Smooth muscle cell (in vitro differentiated cells): ENCODE measurements around the gene GALNTL6. TPM values are rescaled to one million over a fixed set of nuclear protein-coding genes. Genes with fewer than 3 reads are reported as not detected.

Source experiments
- DNase-seq: peaks from one replicate; lab custom pipeline; 2025; ENCODE audit not compliant: unreplicated experiment; lab: John Stamatoyannopoulos, UW
- H2AFZ ChIP-seq: fragments of 200-600 bp; sonication (generic); 2 replicates; pipeline ENCODE4 v1.6.0; 2016; ENCODE audit warnings: antibody characterized with exemption, low read depth, mild to moderate bottlenecking
- H3F3A ChIP-seq: fragments of 200-600 bp; sonication (generic); 2 replicates; pipeline ENCODE4 v1.6.0; 2017; ENCODE audit warnings: antibody characterized with exemption, low read depth
- H3K27ac ChIP-seq: fragments of 200-600 bp; sonication (generic); 2 replicates; pipeline ENCODE4 v1.5.1; 2016; ENCODE audit warnings: low read depth, mild to moderate bottlenecking
- H3K27me3 ChIP-seq: fragments of 200-600 bp; sonication (generic); 2 replicates; pipeline ENCODE4 v1.6.1; 2016; ENCODE audit warnings: low read depth, mild to moderate bottlenecking
- H3K36me3 ChIP-seq: fragments of 200-600 bp; sonication (generic); 2 replicates; pipeline ENCODE4 v1.5.1; 2016; ENCODE audit warnings: low read depth
- H3K4me1 ChIP-seq: fragments of 200-600 bp; sonication (generic); 2 replicates; pipeline ENCODE4 v1.5.1; 2016; ENCODE audit warnings: low read depth
- H3K4me2 ChIP-seq: fragments of 200-600 bp; sonication (generic); 2 replicates; pipeline ENCODE4 v1.6.0; 2016; ENCODE audit warnings: mild to moderate bottlenecking
- H3K4me3 ChIP-seq: fragments of 200-600 bp; sonication (generic); 2 replicates; pipeline ENCODE4 v1.5.1; 2016; ENCODE audit warnings: mild to moderate bottlenecking
- H3K79me2 ChIP-seq: fragments of 200-600 bp; sonication (generic); 2 replicates; pipeline ENCODE4 v1.6.0; 2016; ENCODE audit warnings: low read depth, mild to moderate bottlenecking
- H3K9ac ChIP-seq: fragments of 200-600 bp; sonication (generic); 2 replicates; pipeline ENCODE4 v1.6.0; 2016; ENCODE audit warnings: low read depth
- H3K9me3 ChIP-seq: fragments of 200-600 bp; sonication (generic); replicated peaks from 2 replicates; pipeline ENCODE4 v1.5.1; 2016; ENCODE audit warnings: low read depth
- H4K20me1 ChIP-seq: fragments of 200-600 bp; sonication (generic); 2 replicates; pipeline ENCODE4 v1.6.0; 2016; ENCODE audit warnings: low read depth
- WGBS: methylation state at CpG from one replicate; pipeline ENCODE4 v1.1.7; 2016; ENCODE audit warnings: low lambda C conversion rate; 5-methylcytosine and 5-hydroxymethylcytosine counted together
- polyA plus RNA-seq: library from polyadenylated mRNA; unstranded; fragments of >200 nt; fragmentation: Nextera tagmentation; extraction: Ambion mirVana; gene quantifications from 2 replicates; pipeline ENCODE4 v1.2.1, GENCODE V29; 2016
- total RNA-seq: library from RNA; depleted of rRNA; stranded (reverse); fragments of >200 nt; gene quantifications from 2 replicates; pipeline ENCODE4 v1.2.3, GENCODE V29; 2014
- TF ChIP-seq, protein P1 (sequence below): fragments of 200-600 bp; sonication (generic); IDR thresholded peaks from 2 replicates; pipeline ENCODE4 v1.5.1; 2017; ENCODE audit warnings: borderline replicate concordance, mild to moderate bottlenecking, antibody characterized with exemption; ENCODE audit not compliant: insufficient read depth, poor library complexity, severe bottlenecking

GALNTL6 gene
- total and polyA plus RNA-seq, 2 experiments from 2014 or later: 0.18 to 1.3 TPM

DNA sequence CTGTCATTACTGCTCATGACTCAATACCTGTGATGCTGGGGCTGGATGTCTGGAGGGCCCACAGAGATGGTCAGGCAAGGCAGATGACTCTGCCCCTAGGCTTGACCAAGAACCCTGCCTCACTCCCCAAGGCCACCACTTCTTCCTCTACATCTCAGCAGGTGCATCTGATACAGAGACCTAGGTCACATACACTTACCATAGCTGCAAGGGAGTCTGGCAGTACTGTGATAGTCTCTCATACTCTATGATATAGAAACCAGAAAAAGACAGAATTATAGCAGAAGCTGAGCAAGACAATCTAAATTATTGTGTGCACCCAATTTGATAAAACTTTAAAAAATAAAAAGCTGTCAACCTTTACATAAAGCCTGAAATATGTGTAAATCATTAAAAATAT, 878.3 kb downstream of the GALNTL6 start:
- H3K4me1 ChIP-seq: no peaks in the 10 kb centered on the region
- no peaks in the 10 kb centered on the region for H3K36me3 ChIP-seq
- H3K4me3 ChIP-seq: no peak overlapping the region
- no peaks in the 10 kb centered on the region for H3F3A ChIP-seq
- no peak overlapping the region for H3K4me2 ChIP-seq
- H3K27ac ChIP-seq: no peak overlapping the region
- no peaks in the 10 kb centered on the region for H3K27me3 ChIP-seq
- no peaks in the 10 kb centered on the region for H4K20me1 ChIP-seq
- no peak overlapping the region for H3K9ac ChIP-seq
- DNase-seq: no peak
- TF ChIP-seq, protein P1, sequence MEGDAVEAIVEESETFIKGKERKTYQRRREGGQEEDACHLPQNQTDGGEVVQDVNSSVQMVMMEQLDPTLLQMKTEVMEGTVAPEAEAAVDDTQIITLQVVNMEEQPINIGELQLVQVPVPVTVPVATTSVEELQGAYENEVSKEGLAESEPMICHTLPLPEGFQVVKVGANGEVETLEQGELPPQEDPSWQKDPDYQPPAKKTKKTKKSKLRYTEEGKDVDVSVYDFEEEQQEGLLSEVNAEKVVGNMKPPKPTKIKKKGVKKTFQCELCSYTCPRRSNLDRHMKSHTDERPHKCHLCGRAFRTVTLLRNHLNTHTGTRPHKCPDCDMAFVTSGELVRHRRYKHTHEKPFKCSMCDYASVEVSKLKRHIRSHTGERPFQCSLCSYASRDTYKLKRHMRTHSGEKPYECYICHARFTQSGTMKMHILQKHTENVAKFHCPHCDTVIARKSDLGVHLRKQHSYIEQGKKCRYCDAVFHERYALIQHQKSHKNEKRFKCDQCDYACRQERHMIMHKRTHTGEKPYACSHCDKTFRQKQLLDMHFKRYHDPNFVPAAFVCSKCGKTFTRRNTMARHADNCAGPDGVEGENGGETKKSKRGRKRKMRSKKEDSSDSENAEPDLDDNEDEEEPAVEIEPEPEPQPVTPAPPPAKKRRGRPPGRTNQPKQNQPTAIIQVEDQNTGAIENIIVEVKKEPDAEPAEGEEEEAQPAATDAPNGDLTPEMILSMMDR: no peak
- H2AFZ ChIP-seq: no peak overlapping the region
- H3K79me2 ChIP-seq: no peaks in the 10 kb centered on the region
- H3K9me3 ChIP-seq: no peaks in the 10 kb centered on the region

DNA sequence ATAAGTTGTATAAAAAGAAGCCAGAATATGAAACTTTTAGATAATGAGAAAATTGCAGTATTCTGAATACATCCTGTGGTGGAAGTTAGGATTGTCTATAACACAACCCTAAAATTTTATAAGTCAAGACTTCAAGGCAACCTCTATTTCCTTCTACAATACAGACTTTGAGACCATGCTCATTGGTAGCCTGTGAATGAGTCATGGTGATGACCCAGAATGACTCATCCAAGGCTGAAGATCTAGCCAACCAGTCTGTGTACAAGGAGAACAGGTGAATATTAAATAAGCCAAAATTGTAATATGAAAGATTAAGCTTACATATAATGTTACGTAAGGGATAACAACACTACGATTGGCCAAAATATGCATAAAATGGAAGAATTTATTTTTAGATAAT, 879.5 kb downstream of the GALNTL6 start:
- no peaks in the 10 kb centered on the region for H3K36me3 ChIP-seq
- no peak for DNase-seq
- no peak overlapping the region for H3K9ac ChIP-seq
- 72% methylated on average over 2 of the region's 2 CpGs for WGBS
- no peaks in the 10 kb centered on the region for H3K4me1 ChIP-seq
- H3K79me2 ChIP-seq: no peaks in the 10 kb centered on the region
- H2AFZ ChIP-seq: no peak overlapping the region
- no peaks in the 10 kb centered on the region for H3F3A ChIP-seq
- H3K27ac ChIP-seq: no peak overlapping the region
- TF ChIP-seq, protein P1: no peak
- H3K4me2 ChIP-seq: no peak overlapping the region
- no peaks in the 10 kb centered on the region for H3K27me3 ChIP-seq
- H3K4me3 ChIP-seq: no peak overlapping the region
- no peaks in the 10 kb centered on the region for H3K9me3 ChIP-seq
- no peaks in the 10 kb centered on the region for H4K20me1 ChIP-seq

DNA sequence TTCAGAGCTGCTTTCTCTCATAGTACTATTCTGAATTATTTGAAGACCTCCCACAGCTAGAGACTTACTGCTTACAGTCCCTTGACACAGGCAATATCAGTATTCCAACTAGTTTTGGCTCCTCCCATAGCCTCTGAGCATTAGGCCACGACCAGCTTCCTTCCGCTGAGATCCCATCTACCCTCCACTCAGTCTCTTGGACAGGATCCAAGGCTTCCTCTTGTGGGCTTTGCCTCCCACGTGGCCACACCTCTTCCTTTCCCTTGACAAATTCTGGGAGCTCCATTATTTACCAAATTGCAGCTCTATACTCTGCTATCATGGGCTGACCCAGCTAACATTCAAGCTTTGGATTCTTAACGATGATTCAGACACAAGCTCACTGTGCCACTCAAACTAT, 885.1 kb downstream of the GALNTL6 start:
- Histone ChIP-seq H2AFZ (no peak overlapping the region), H3K9ac (no peak overlapping the region), H3K27ac (no peak overlapping the region), H3K4me1 (no peaks in the 10 kb centered on the region), H3K36me3 (no peaks in the 10 kb centered on the region), H3K4me2 (no peak overlapping the region), H3K9me3 (no peaks in the 10 kb centered on the region), H3K4me3 (no peak overlapping the region), H3K79me2 (no peaks in the 10 kb centered on the region), H3K27me3 (no peaks in the 10 kb centered on the region), H3F3A (no peaks in the 10 kb centered on the region), H4K20me1 (no peaks in the 10 kb centered on the region)
- 51% methylated on average over 4 of the region's 4 CpGs for WGBS
- TF ChIP-seq, protein P1: no peak
- no peak for DNase-seq

DNA sequence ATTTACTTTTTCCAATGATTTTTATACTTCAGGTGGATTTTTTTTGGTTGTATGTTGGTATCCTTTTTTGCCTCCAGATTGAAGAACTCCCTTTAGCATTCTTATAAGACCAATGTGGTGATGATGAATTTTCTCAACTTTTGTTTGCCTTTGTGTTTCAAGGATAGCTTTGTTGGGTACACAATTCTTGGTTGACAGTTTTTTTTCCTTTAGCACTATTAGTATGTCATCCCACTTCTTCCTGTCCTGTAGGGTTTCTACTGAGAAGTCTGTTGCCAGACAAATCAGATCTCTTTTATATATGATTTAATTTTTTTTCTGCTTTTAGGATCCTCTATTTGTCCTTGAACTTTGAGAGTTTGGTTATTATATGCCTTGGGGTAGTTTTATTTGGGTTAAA, 892.4 kb downstream of the GALNTL6 start:
- no peak overlapping the region for H3K27ac ChIP-seq
- H3K79me2 ChIP-seq: no peaks in the 10 kb centered on the region
- no peak overlapping the region for H3K9ac ChIP-seq
- H2AFZ ChIP-seq: no peak overlapping the region
- TF ChIP-seq, protein P1: no peak
- H4K20me1 ChIP-seq: no peaks in the 10 kb centered on the region
- DNase-seq: no peak
- H3K4me3 ChIP-seq: no peak overlapping the region
- no peaks in the 10 kb centered on the region for H3K9me3 ChIP-seq
- H3F3A ChIP-seq: no peaks in the 10 kb centered on the region
- H3K4me2 ChIP-seq: no peak overlapping the region
- H3K4me1 ChIP-seq: peaks cover 17% of the 10 kb centered on the region
- no peaks in the 10 kb centered on the region for H3K36me3 ChIP-seq
- H3K27me3 ChIP-seq: no peaks in the 10 kb centered on the region
